ENCODE measurements around the gene FAM222B.
"Not testable (repeated sequence)": the region's sequence is repeated elsewhere in the genome, so short reads cannot be mapped to it uniquely, and the experiment has no call there.

Gene FAM222B

GRCh38 chr17:28744972-28745785 lies 97.4 kb downstream of the FAM222B start:
- peak; percentile 33 for DNase-seq

- peak; percentile 72 for DNase-seq
Observed at GRCh38 chr17:28744104-28744971, 98.3 kb downstream of the FAM222B start.

- DNase-seq, result peak; percentile 82
Observed at GRCh38 chr17:28743243-28744103, 99.1 kb downstream of the FAM222B start, which contains the start of gene TRAF4. Gene TRAF4 (plus strand): TSS chr17:28744011. CDS start chr17:28744113, 102 bp downstream.

- peak; percentile 64 for DNase-seq
Observed at GRCh38 chr17:28741358-28742349, 100.9 kb downstream of the FAM222B start.

GRCh38 chr17:28740406-28741357 lies 101.9 kb downstream of the FAM222B start:
- no peak for DNase-seq

- DNase-seq, result peak; percentile 89
Observed at GRCh38 chr17:28738680-28739384, 103.8 kb downstream of the FAM222B start.

- DNase-seq, result peak; percentile 86
Observed at GRCh38 chr17:28737770-28738679, 104.6 kb downstream of the FAM222B start.

GRCh38 chr17:28737316-28737715 lies 105.3 kb downstream of the FAM222B start:
- DNase-seq, result no peak

- DNase-seq, result not testable (repeated sequence)
Observed at GRCh38 chr17:28735913-28736769, 106.4 kb downstream of the FAM222B start.

GRCh38 chr17:28735242-28735722 lies 107.3 kb downstream of the FAM222B start:
- no peak for DNase-seq

- DNase-seq, result no peak
Observed at GRCh38 chr17:28734712-28735241, 107.8 kb downstream of the FAM222B start.

- DNase-seq, result no peak
Observed at GRCh38 chr17:28733346-28733745, 109.2 kb downstream of the FAM222B start.

GRCh38 chr17:28729950-28730330 lies 112.7 kb downstream of the FAM222B start:
- no peak for DNase-seq

- DNase-seq, result peak; percentile 95
Observed at GRCh38 chr17:28728364-28729200, 114.0 kb downstream of the FAM222B start, which contains the start of gene NEK8. Gene NEK8 (plus strand): TSS chr17:28728788. CDS start chr17:28728814, 26 bp downstream.

- DNase-seq, result peak; percentile 89
Observed at GRCh38 chr17:28726627-28727491, 115.7 kb downstream of the FAM222B start.
